CD4-positive, alpha-beta T cell treated with Interleukin-2 at 100 ng/mL for 4 hours (primary cell): ENCODE results near the gene LMAN1.

Experiments used
- DNase-seq: peaks from one replicate; pipeline ENCODE4 v3.0.0-alpha.2; 2020; ENCODE audit warnings: low spot score

The LMAN1 gene

DNA sequence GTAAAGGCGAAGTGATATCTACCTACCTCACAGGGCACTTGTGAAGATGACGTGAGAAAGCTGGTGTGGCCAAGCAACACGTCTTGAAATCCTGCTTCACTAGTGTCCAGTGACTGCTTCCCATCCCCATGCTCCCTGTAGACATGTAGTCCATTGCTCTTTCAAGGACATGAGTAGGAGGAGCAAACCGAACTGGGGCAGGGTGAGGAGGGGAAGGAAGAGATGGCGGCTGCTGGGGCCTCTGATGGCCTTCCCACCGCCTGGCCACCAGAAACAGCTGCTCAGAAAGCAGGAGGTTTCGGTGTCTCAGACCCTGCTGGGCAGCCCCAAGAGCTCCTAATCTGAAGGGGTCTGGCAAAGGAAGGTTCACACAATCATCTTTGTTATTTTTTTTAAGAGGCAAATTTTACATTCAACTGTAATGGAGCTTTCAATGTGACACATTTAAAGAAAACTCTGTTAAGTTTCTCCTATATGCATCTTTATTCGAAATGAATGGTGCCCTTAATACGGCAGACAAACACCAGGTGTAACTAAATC is 55.3 kb downstream of the LMAN1 start:
- no peak for DNase-seq

DNA sequence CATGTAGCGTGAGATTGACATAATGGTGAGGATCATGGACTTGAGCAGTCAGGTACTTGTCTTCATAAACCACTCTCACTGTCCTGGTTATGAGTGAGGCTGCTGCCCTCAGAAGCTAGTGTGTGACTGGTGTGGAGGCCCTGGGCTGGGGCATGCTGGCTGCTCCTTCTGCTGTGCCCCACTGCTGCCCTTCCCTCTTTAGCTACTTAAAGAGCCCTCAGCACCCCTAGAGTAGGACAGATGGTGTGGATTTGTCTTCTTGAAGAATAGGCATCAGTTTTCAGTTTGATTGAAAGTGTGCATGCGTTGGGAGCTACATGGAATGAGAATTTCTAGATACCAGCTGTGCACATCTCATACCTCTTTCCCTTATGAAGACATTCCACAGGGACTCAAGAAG is 56.1 kb downstream of the LMAN1 start:
- no peak for DNase-seq

DNA sequence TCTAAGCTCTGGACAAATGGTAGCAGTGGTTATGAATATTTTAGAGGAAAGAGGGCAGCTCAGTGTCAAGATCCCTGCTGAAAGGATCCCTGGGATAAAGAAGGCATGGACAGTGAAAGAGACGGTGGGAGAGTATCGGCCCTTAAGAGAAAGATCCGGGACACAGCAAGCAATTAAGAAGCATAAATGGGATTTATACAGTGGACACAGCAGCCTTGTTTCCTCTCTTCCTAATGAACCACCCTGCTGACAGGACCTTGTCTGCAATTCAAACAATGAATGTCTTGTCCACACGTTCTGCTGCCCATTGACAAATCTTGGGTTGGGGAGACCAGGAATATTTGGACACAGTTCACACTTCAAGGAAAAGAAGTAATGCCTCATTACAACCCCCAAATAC is 57.1 kb downstream of the LMAN1 start:
- DNase-seq: no peak

DNA sequence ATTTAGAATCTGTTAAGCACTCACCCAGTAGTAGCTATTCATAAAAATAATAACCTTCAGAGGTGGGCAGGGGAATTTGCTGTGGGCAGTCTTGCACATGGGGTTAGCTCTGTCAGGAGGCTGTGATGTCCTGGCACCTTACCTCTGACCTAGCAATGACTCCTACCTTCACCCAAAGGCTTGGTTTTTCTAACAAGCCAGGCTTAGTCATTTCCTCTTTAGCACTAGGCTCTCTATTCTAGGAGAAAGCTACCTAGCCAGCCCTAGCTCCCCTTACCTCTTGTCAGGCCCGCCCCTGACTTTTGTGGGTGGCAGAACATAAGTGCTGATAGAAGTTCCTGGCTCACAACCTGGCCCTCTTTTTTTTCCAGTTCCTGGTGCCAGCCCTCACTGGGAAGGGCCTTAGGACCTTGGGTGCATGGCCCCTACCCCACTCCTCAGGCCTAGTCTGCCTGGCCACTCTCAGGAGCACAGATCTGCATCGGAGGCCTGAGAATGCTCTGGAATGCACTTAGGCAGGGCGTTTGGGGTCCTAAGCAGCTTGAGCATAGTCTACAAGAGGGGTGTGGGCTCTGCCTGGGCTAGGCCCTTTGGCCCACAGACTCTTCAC is 58.3 kb downstream of the LMAN1 start:
- DNase-seq: no peak

DNA sequence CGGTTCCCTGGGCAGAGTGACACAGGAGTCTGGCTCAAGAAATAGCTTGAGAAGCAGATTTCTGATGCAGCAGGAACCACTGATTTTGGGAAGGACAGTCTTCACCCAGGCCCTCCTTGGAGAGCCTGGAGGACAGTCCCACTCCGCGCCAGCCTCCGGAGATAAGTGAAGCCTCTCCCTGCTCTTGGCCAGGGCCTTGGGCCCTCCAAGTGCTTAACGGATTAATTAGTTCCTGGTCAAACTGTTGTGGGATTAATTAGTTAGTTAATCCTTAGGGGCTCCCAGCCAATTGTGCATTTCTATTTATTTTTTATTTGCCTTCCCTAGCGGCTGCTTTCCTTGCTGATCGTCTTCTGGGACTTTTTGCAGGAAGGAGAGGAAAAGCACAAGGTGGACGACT is 60.2 kb downstream of the LMAN1 start:
- DNase-seq: no peak

DNA sequence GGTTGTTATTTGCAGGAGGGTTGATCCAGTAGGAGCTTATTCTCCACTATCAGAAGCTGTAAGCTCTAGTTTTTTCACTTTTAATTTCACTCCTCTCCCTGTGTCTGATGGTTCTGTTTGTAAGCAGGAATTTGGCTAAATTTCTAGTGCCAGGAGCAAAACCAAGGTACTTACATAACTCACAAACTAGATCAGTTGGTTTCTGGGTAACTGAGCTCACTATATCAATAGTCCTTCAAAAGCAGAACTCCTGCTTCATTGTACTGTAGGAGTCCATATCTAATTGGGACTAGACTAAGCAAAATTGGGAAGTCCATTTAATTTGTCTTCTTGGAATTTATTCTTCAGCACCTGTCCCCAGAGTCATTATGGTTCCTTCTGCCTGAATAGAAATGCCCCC is 65.7 kb downstream of the LMAN1 start:
- DNase-seq: no peak

DNA sequence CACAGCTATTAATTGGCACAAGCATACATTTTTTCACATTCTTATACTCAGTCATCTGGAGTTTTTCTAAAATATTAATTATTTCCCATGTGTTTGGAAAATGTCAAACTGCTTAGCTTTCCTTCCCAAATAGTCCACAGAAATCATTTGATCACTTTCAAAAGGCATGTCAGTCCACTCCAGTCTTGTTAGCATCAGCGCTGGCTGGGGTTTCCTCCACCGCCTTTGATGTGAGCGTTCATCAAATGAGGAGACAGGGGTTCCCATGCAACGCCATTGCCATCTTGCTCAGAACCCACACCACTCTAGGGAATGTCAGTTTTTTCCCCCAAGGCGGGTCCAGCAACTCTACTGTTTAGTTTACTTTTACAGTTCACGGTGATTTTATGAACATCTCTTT is 72.7 kb downstream of the LMAN1 start:
- DNase-seq: no peak

DNA sequence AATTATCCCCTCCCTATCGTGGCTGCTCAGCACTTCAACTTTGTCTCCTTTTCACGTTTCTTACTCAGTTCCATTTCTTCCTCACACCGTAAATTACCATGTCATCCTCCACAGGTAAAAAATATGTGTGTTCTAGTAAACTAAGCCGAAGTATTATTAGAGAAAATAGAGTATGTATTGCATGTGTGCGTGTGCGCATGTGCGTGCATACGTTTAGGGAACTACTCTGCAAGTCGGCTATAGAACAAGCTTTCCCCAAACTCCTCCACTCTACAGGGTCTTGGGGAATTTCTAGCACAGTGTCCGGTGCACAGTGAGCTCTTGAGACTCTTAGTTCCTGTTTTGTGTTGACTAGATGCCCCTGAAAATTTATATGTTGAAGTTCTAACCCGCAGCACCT is 76.7 kb downstream of the LMAN1 start:
- no peak for DNase-seq

DNA sequence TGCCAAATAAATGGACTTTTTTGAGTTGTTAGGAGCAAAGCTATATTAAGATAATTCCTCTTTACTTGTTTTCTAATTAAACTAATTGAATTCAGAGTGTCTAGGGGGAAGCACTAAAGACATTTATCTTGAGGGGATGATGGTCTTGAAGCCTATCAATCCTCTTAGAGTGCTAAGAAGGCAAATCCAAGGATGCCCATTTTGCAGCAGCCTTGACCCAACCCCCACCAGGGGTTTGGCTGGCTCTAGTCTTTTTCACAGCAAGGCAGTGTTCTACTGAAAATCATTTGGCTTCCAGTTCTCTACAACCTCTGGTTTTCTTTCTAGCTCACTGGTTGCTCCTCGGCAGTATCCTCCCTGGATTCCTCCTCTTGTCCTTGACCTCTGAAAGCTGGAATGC is 79.3 kb downstream of the LMAN1 start:
- DNase-seq: no peak

DNA sequence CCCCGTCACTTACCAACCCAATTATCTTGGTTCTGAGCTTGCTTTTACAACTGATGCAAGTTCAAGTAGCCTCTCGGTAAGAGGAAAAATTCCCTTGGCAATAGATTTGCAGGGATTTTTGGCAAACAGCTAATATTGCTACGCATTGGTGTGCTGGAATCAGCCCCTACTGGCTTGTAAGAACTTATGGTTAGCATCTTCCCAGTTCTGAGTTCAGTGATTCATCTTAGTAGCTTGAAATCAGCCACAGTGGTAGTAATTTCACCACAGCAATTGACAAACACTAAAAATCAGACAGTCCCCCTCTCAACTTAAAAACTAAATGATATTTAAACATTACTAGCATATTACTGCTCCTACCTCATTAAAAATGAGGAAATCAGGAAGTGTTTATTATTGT is 79.9 kb downstream of the LMAN1 start:
- DNase-seq: no peak

DNA sequence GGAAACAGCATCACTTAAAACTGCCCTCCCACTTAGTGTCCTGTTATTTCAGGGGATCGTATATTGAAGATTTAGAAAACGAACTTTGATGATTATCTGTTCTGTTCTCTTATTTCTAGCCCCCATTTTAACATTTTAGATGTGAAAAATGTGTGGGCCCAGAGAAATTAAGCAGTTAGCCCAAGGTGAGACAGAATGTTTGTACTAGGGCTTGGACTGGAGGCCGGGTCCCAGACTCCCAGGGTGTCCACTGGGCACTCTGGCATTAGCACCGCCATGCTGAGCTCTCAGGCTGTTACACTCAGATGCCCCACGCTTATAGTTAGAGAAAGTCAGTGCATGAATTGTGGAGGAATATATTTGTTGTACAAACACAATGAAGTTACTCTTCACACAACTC is 80.3 kb downstream of the LMAN1 start:
- no peak for DNase-seq
